OCI-LY7 (cell line): ENCODE measurements around the gene RGMB. TPM values are rescaled to one million over a fixed set of nuclear protein-coding genes. Genes with fewer than 3 reads are reported as not detected.
"Not testable (repeated sequence)": the region's sequence is repeated elsewhere in the genome, so short reads cannot be mapped to it uniquely, and the experiment has no call there.

ENCODE experiments used
- BruUV-seq: library from RNA; stranded (reverse); fragments of 400-500 nt; replicated peaks from 2 replicates; lab custom pipeline; 2021; lab: Mats Ljungman, UMichigan
- CTCF ChIA-PET: fragments of 300-600 bp; sonication (Branson Sonifier 250); formaldehyde crosslinking; loops from one replicate; lab custom pipeline; 2022; ENCODE audit warnings: antibody characterized with exemption; ENCODE audit not compliant: unreplicated experiment; lab: Charles Lee
- POLR2A ChIA-PET: fragments of 300-600 bp; sonication (Branson Sonifier 250); formaldehyde crosslinking; loops from one replicate; lab custom pipeline; 2022; ENCODE audit warnings: antibody characterized with exemption; lab: Charles Lee
- DNase-seq: peaks from one replicate; pipeline ENCODE4 v3.0.0-alpha.2; 2015; ENCODE audit warnings: low spot score
- H2AFZ ChIP-seq: fragments of 200-600 bp; sonication (generic), shearing (Covaris generic); 2 replicates; pipeline ENCODE4 v1.6.1; 2014; ENCODE audit warnings: mild to moderate bottlenecking, antibody characterized with exemption, low read length, moderate library complexity
- H3K27ac ChIP-seq: fragments of 200-600 bp; sonication (generic); 2 replicates; pipeline ENCODE4 v1.5.1; 2014; ENCODE audit warnings: mixed run types, low read depth, mild to moderate bottlenecking, moderate library complexity, low read length, inconsistent platforms; ENCODE audit not compliant: poor library complexity, severe bottlenecking
- H3K36me3 ChIP-seq: fragments of 200-600 bp; sonication (generic); 2 replicates; pipeline ENCODE4 v1.6.1; 2014; ENCODE audit warnings: mild to moderate bottlenecking, antibody characterized with exemption, low read length, moderate library complexity, mixed read lengths; ENCODE audit not compliant: insufficient read depth
- H3K4me1 ChIP-seq: fragments of 200-600 bp; sonication (generic); 2 replicates; pipeline ENCODE4 v1.5.1; 2014; ENCODE audit warnings: mild to moderate bottlenecking, low read length; ENCODE audit not compliant: insufficient read depth, poor library complexity, severe bottlenecking
- H3K4me2 ChIP-seq: fragments of 200-600 bp; sonication (generic); 2 replicates; pipeline ENCODE4 v1.6.1; 2014; ENCODE audit warnings: mild to moderate bottlenecking, low read length
- H3K4me3 ChIP-seq: fragments of 200-600 bp; sonication (generic); 2 replicates; pipeline ENCODE4 v1.5.1; 2014; ENCODE audit warnings: mild to moderate bottlenecking, low read depth, low read length; ENCODE audit not compliant: poor library complexity, severe bottlenecking
- H3K79me2 ChIP-seq: fragments of 200-600 bp; sonication (generic); 2 replicates; pipeline ENCODE4 v1.6.1; 2016; ENCODE audit warnings: low read depth, mild to moderate bottlenecking, low read length, moderate library complexity, mixed read lengths; ENCODE audit not compliant: insufficient read depth
- H3K9me2 ChIP-seq: fragments of 200-600 bp; sonication (generic); 2 replicates; pipeline ENCODE4 v1.6.1; 2016; ENCODE audit warnings: mild to moderate bottlenecking, low read length, mixed read lengths; ENCODE audit not compliant: insufficient read depth
- H3K9me3 ChIP-seq: fragments of 200-600 bp; sonication (generic); 2 replicates; pipeline ENCODE4 v1.6.1; 2014; ENCODE audit warnings: mild to moderate bottlenecking, mixed run types, low read length, mixed read lengths
- H4K20me1 ChIP-seq: fragments of 200-600 bp; sonication (generic); 2 replicates; pipeline ENCODE4 v1.6.1; 2014; ENCODE audit warnings: mild to moderate bottlenecking, antibody characterized with exemption, low read length, moderate library complexity, mixed read lengths; ENCODE audit not compliant: insufficient read depth
- EZH2phosphoT487 ChIP-seq: fragments of 200-600 bp; sonication (generic); IDR thresholded peaks from 2 replicates; pipeline ENCODE4 v1.6.1; 2018; ENCODE audit warnings: low read depth, borderline replicate concordance, mild to moderate bottlenecking, mixed run types, antibody characterized with exemption, low read length, moderate library complexity, mixed read lengths
- intact Hi-C: fragments of 100-400 bp; cut with micrococcal nuclease; formaldehyde crosslinking; loops from one replicate; pipeline ENCODE4 v1.10.0; 2022; ENCODE audit not compliant: unreplicated experiment
- total RNA-seq, 2 experiments: library from RNA; depleted of rRNA in 1 of 2; stranded (reverse); fragments of >200 nt in 1 of 2; shearing (Covaris generic) in 1 of 2; gene quantifications; 2 replicates each; pipeline ENCODE4 v1.2.3, GENCODE V29; 2014 to 2022
- TF ChIP-seq, protein P1 (sequence below): fragments of 200-600 bp; sonication (generic); conservative IDR thresholded peaks from 2 replicates; pipeline ENCODE4 v1.5.1; 2014; ENCODE audit warnings: mild to moderate bottlenecking, antibody characterized with exemption, low read length, moderate library complexity, mixed read lengths

The RGMB gene
- total RNA-seq, 2 experiments from 2014 or later, result 9.2 to 11.2 TPM

DNA sequence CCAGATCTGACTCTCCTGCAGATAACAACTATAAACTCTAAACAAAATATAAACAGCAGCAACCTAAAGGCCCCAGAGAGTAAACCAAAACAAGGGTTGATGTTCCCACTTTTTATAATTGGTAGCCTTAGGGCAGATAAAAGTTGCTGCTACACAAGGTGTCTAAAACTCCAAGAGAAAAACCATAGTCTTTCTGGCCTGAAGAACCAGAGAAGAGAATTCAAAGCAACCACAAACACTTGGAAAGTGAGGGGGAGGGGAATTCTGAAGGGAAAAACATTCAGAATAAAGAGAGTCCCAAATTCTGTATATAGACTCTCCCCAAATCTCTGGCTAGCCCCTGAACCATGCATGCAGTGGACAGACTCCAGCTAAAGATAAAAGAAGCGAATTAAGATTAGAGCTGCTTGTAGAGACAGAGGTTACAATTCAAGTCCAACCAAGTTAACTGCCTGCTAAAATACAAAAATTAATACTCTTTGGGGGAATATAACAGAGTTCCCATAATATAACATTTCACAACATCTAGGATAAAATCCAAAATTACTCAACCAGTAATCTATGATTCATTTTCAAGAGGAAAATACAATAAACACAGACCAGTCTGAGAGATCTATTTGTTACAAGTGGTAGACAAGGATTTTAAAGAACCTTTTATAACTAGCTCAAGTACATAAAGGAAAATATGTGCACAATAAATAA is 37.5 kb upstream of the RGMB start:
- intact Hi-C loops, result no loop called here
- TF ChIP-seq EZH2phosphoT487, result no peak
- TF ChIP-seq, protein P1, sequence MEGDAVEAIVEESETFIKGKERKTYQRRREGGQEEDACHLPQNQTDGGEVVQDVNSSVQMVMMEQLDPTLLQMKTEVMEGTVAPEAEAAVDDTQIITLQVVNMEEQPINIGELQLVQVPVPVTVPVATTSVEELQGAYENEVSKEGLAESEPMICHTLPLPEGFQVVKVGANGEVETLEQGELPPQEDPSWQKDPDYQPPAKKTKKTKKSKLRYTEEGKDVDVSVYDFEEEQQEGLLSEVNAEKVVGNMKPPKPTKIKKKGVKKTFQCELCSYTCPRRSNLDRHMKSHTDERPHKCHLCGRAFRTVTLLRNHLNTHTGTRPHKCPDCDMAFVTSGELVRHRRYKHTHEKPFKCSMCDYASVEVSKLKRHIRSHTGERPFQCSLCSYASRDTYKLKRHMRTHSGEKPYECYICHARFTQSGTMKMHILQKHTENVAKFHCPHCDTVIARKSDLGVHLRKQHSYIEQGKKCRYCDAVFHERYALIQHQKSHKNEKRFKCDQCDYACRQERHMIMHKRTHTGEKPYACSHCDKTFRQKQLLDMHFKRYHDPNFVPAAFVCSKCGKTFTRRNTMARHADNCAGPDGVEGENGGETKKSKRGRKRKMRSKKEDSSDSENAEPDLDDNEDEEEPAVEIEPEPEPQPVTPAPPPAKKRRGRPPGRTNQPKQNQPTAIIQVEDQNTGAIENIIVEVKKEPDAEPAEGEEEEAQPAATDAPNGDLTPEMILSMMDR, result no peak
- H3K9me3 ChIP-seq, result no peaks in the 10 kb centered on the region
- H3K4me3 ChIP-seq, result no peak overlapping the region
- H3K9me2 ChIP-seq, result no peaks in the 10 kb centered on the region
- H4K20me1 ChIP-seq, result no peaks in the 10 kb centered on the region
- H3K36me3 ChIP-seq, result no peaks in the 10 kb centered on the region
- H2AFZ ChIP-seq, result no peak overlapping the region
- H3K27ac ChIP-seq, result no peak overlapping the region
- ChIA-PET POLR2A (no interaction called here), CTCF (no interaction called here)
- no TSS peak for BruUV-seq
- no peak for DNase-seq
- H3K4me2 ChIP-seq, result no peak overlapping the region
- no peaks in the 10 kb centered on the region for H3K4me1 ChIP-seq
- no peaks in the 10 kb centered on the region for H3K79me2 ChIP-seq

DNA sequence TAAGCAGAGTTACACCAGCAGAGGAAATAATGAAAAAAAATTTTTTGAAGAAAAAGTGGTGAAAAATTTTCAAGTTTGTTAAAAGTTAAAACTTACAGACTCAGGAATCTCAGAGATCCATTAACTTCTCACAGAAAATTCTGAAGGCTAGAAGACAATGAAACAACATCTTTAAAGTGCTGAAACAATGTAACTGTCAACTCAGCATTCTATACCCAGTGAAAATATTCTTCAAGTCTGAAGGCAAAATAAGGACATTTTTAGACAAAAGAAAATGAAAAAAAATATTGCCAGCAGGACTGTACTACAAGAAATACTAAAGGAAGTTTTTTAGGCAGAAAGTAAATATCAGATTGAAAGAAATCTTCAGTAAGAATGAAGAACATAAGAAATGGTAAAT is 36.7 kb upstream of the RGMB start:
- CTCF ChIA-PET, result no interaction called here
- no peak for TF ChIP-seq EZH2phosphoT487
- TF ChIP-seq, protein P1, result no peak
- Histone ChIP-seq H4K20me1 (no peaks in the 10 kb centered on the region), H3K4me2 (no peak overlapping the region), H3K27ac (no peak overlapping the region), H3K79me2 (no peaks in the 10 kb centered on the region), H3K36me3 (no peaks in the 10 kb centered on the region), H3K4me3 (no peak overlapping the region), H3K9me2 (no peaks in the 10 kb centered on the region), H3K9me3 (no peaks in the 10 kb centered on the region), H2AFZ (no peak overlapping the region), H3K4me1 (no peaks in the 10 kb centered on the region)
- POLR2A ChIA-PET, result interaction anchor here (1.4 kb wide), 1 partner anchor 22 kb away, joined by 3 read pairs; no protein-coding TSS in a partner anchor
- DNase-seq, result no peak
- no TSS peak for BruUV-seq
- intact Hi-C loops, result no loop called here

DNA sequence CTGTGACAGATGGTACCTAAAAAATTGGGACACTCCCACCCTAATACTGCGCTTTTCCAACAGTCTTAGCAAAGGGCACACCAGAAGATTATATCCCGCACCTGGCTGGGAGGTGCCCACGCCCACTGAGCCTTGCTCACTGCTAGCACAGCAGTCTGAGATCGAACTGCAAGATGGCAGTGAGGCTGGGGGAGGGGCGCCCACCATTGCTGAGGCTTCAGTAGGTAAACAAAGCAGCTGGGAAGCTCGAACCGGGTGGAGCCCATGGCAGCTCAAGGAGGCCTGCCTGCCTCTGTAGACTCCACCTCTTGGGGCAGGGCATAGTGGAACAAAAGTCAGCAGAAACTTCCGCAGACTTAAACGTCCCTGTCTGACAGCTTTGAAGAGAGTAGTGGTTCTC is 36.0 kb upstream of the RGMB start:
- H3K4me2 ChIP-seq, intact Hi-C loops, BruUV-seq, CTCF ChIA-PET, H3K79me2 ChIP-seq, H3K9me2 ChIP-seq, H3K36me3 ChIP-seq, H4K20me1 ChIP-seq, H3K4me1 ChIP-seq, H2AFZ ChIP-seq, H3K9me3 ChIP-seq, DNase-seq, H3K27ac ChIP-seq, H3K4me3 ChIP-seq: not testable (repeated sequence)
- POLR2A ChIA-PET, result interaction anchor here (1.1 to 1.4 kb wide), 2 partner anchors 15 to 23 kb away, joined by 3 read pairs; no protein-coding TSS in a partner anchor

- H3K9me3 ChIP-seq, H3K79me2 ChIP-seq, H3K36me3 ChIP-seq, CTCF ChIA-PET, H3K4me1 ChIP-seq, H3K4me2 ChIP-seq, intact Hi-C loops, H3K4me3 ChIP-seq, BruUV-seq, H3K9me2 ChIP-seq, H3K27ac ChIP-seq, DNase-seq, H4K20me1 ChIP-seq, H2AFZ ChIP-seq: not testable (repeated sequence)
- POLR2A ChIA-PET, result interaction anchor here (1.1 kb wide), 1 partner anchor 16 kb away, joined by 3 read pairs; no protein-coding TSS in a partner anchor
These were observed 34.8 kb upstream of the RGMB start for GRCh38 chr5:98738481-98739149.
